Smooth muscle cell of the brain vasculature (primary cell): ENCODE results near the gene RRBP1.
"Not testable (repeated sequence)": the region's sequence is repeated elsewhere in the genome, so short reads cannot be mapped to it uniquely, and the experiment has no call there.

Experiments used
- DNase-seq: peaks from one replicate; pipeline ENCODE4 v3.0.0-alpha.2; 2012; ENCODE audit warnings: low read depth, low spot score

Gene RRBP1

GRCh38 chr20:17662333-17663039 lies 19.6 kb downstream of the RRBP1 start:
- no peak for DNase-seq

- no peak for DNase-seq
Observed at GRCh38 chr20:17661121-17661744, 20.8 kb downstream of the RRBP1 start.

GRCh38 chr20:17660667-17661066 lies 21.4 kb downstream of the RRBP1 start:
- no peak for DNase-seq

- DNase-seq: no peak
Observed at GRCh38 chr20:17659801-17660200, 22.2 kb downstream of the RRBP1 start.

- not testable (repeated sequence) for DNase-seq
Observed at GRCh38 chr20:17659344-17659743, 22.7 kb downstream of the RRBP1 start.

GRCh38 chr20:17658648-17658993 lies 23.4 kb downstream of the RRBP1 start:
- DNase-seq: no peak

GRCh38 chr20:17657898-17658647 lies 24.0 kb downstream of the RRBP1 start:
- DNase-seq: no peak

- no peak for DNase-seq
Observed at GRCh38 chr20:17657079-17657825, 24.8 kb downstream of the RRBP1 start.

GRCh38 chr20:17655865-17656479 lies 26.1 kb downstream of the RRBP1 start:
- no peak for DNase-seq

GRCh38 chr20:17655286-17655651 lies 26.8 kb downstream of the RRBP1 start:
- DNase-seq: no peak

- no peak for DNase-seq
Observed at GRCh38 chr20:17654649-17655285, 27.3 kb downstream of the RRBP1 start.

GRCh38 chr20:17653835-17654648 lies 28.0 kb downstream of the RRBP1 start:
- no peak for DNase-seq

GRCh38 chr20:17652411-17652810 lies 29.6 kb downstream of the RRBP1 start:
- no peak for DNase-seq

- DNase-seq: no peak
Observed at GRCh38 chr20:17651760-17652388, 30.2 kb downstream of the RRBP1 start.

GRCh38 chr20:17651129-17651759 lies 30.8 kb downstream of the RRBP1 start:
- DNase-seq: no peak

GRCh38 chr20:17650301-17651128 lies 31.5 kb downstream of the RRBP1 start:
- no peak for DNase-seq

- DNase-seq: no peak
Observed at GRCh38 chr20:17648791-17649730, 33.0 kb downstream of the RRBP1 start.

GRCh38 chr20:17648315-17648646 lies 33.8 kb downstream of the RRBP1 start:
- DNase-seq: no peak
